CD14-positive monocyte (primary cell): ENCODE results near the gene PAGR1. TPM values are rescaled to one million over a fixed set of nuclear protein-coding genes. Genes with fewer than 3 reads are reported as not detected.

Source experiments
- DNase-seq, 3 donors: peaks; one replicate each; pipeline ENCODE4 v3.0.0-alpha.2; 2011 to 2022
- H2AFZ ChIP-seq: 2 replicates; pipeline ENCODE4 v1.6.0; 2012; ENCODE audit warnings: mild to moderate bottlenecking, low read depth, low read length, inconsistent platforms; ENCODE audit not compliant: insufficient read depth, poor library complexity, severe bottlenecking
- H3K27ac ChIP-seq, 2 donors: 1 replicate in 1 of 2; 2 replicates in 1 of 2; pipeline ENCODE4 v1.5.1; 2012 to 2013; ENCODE audit warnings: low read length in 2 of 2, control low read depth in 1 of 2, inconsistent platforms in 1 of 2, low read depth in 1 of 2, mild to moderate bottlenecking in 1 of 2
- H3K27me3 ChIP-seq, 2 donors: one replicate each; pipeline versions ENCODE4 v1.6.0 to v1.6.1; 2011 to 2013; ENCODE audit warnings: low read length in 2 of 2; ENCODE audit not compliant: control insufficient read depth in 2 of 2, insufficient read depth in 2 of 2
- H3K36me3 ChIP-seq, 2 donors: replicated peaks in 1 of 2; 1 replicate in 1 of 2; 2 replicates in 1 of 2; pipeline versions ENCODE4 v1.5.1 to v1.6.1; 2012 to 2013; ENCODE audit warnings: low read length in 2 of 2, control low read depth in 1 of 2, inconsistent platforms in 1 of 2, mild to moderate bottlenecking in 1 of 2; ENCODE audit not compliant: insufficient read depth in 2 of 2, control insufficient read depth in 1 of 2
- H3K4me1 ChIP-seq, 2 donors: 1 replicate in 1 of 2; 2 replicates in 1 of 2; pipeline versions ENCODE4 v1.5.1 to v1.6.1; 2012 to 2013; ENCODE audit warnings: low read length in 2 of 2, control low read depth in 1 of 2, inconsistent platforms in 1 of 2, mild to moderate bottlenecking in 1 of 2, moderate library complexity in 1 of 2; ENCODE audit not compliant: insufficient read depth in 2 of 2, control insufficient read depth in 1 of 2
- H3K4me2 ChIP-seq: replicated peaks from 2 replicates; pipeline ENCODE3; 2012; ENCODE audit warnings: low read length, moderate library complexity, mild to moderate bottlenecking; ENCODE audit not compliant: poor library complexity, severe bottlenecking; ENCODE audit errors: extremely low read depth
- H3K4me3 ChIP-seq, 3 experiments: fragments of 200-600 bp in 1 of 3; sonication (generic) in 1 of 3; replicated peaks in 1 of 3; 1 replicate in 2 of 3; 2 replicates in 1 of 3; pipeline ENCODE4 v1.5.1; 2011 to 2013; ENCODE audit warnings: low read length in 3 of 3, mild to moderate bottlenecking in 3 of 3, control low read depth in 2 of 3, low read depth in 2 of 3, inconsistent platforms in 1 of 3, moderate library complexity in 1 of 3
- H3K79me2 ChIP-seq: 2 replicates; pipeline ENCODE4 v1.6.0; 2012; ENCODE audit warnings: mild to moderate bottlenecking, control low read depth, inconsistent platforms, low read length, moderate library complexity; ENCODE audit not compliant: insufficient read depth
- H3K9ac ChIP-seq: 2 replicates; pipeline ENCODE4 v1.6.0; 2017; ENCODE audit warnings: low read length, mild to moderate bottlenecking; ENCODE audit not compliant: insufficient read depth, poor library complexity, severe bottlenecking
- H3K9me3 ChIP-seq, 2 donors: replicated peaks in 1 of 2; 1 replicate in 1 of 2; 2 replicates in 1 of 2; pipeline versions ENCODE4 v1.5.1 to v1.6.1; 2012 to 2013; ENCODE audit warnings: low read length in 2 of 2, control low read depth in 1 of 2; ENCODE audit not compliant: control insufficient read depth in 1 of 2, insufficient read depth in 1 of 2
- H4K20me1 ChIP-seq: 2 replicates; pipeline ENCODE4 v1.6.0; 2012; ENCODE audit warnings: mild to moderate bottlenecking, low read length, control low read depth, moderate library complexity; ENCODE audit not compliant: insufficient read depth
- H3K27ac Mint-ChIP-seq, 7 donors: one replicate each; pipeline ENCODE4 v1.8.0; 2020; ENCODE audit warnings: mild to moderate bottlenecking in 7 of 7, mixed read lengths in 7 of 7, moderate library complexity in 6 of 7, inconsistent platforms in 2 of 7
- H3K27me3 Mint-ChIP-seq, 3 donors: one replicate each; pipeline ENCODE4 v1.8.0; 2021 to 2022; ENCODE audit warnings: low read depth in 3 of 3, mild to moderate bottlenecking in 3 of 3, mixed read lengths in 3 of 3, moderate library complexity in 3 of 3, inconsistent platforms in 1 of 3
- H3K36me3 Mint-ChIP-seq, 2 donors: one replicate each; pipeline ENCODE4 v1.8.0; 2020; ENCODE audit warnings: mixed read lengths in 2 of 2, inconsistent platforms in 1 of 2, mild to moderate bottlenecking in 1 of 2
- H3K4me1 Mint-ChIP-seq: one replicate; pipeline ENCODE4 v1.8.0; 2020; ENCODE audit warnings: mild to moderate bottlenecking, mixed read lengths
- H3K4me3 Mint-ChIP-seq, 2 donors: one replicate each; pipeline ENCODE4 v1.8.0; 2020; ENCODE audit warnings: mild to moderate bottlenecking in 2 of 2, mixed read lengths in 2 of 2, moderate library complexity in 1 of 2
- H3K9me3 Mint-ChIP-seq, 7 donors: one replicate each; pipeline ENCODE4 v1.8.0; 2020 to 2022; ENCODE audit warnings: mixed read lengths in 7 of 7, mild to moderate bottlenecking in 6 of 7, moderate library complexity in 6 of 7, inconsistent platforms in 2 of 7
- CTCF ChIP-seq: fragments of 200-600 bp; IDR thresholded peaks from one replicate; pipeline ENCODE4 v1.8.0; 2022; ENCODE audit warnings: antibody characterized with exemption, mild to moderate bottlenecking
- WGBS: methylation state at CpG from one replicate; pipeline ENCODE4 v1.1.5; 2013; ENCODE audit warnings: missing lambda C conversion rate; ENCODE audit not compliant: insufficient coverage; 5-methylcytosine and 5-hydroxymethylcytosine counted together
- intact Hi-C, 2 donors: fragments of 100-400 bp; cut with micrococcal nuclease; formaldehyde crosslinking; loops; one replicate each; pipeline versions ENCODE4 v1.15.0 to v1.15.1; 2023
- polyA plus RNA-seq, 3 donors: library from polyadenylated mRNA; depleted of rRNA in 1 of 3; unstranded in 2 of 3; stranded (reverse) in 1 of 3; fragments of 300-500 nt in 2 of 3; fragments of >200 nt in 1 of 3; fragmentation: Illumina TruSeq in 2 of 3; gene quantifications; 1 replicate in 2 of 3; 2 replicates in 1 of 3; pipeline ENCODE4 v1.2.3, GENCODE V29; 2012 to 2021

PAGR1 gene
- polyA plus RNA-seq, 3 donors, result 12.6 to 43.4 (median 36.3) TPM

DNA sequence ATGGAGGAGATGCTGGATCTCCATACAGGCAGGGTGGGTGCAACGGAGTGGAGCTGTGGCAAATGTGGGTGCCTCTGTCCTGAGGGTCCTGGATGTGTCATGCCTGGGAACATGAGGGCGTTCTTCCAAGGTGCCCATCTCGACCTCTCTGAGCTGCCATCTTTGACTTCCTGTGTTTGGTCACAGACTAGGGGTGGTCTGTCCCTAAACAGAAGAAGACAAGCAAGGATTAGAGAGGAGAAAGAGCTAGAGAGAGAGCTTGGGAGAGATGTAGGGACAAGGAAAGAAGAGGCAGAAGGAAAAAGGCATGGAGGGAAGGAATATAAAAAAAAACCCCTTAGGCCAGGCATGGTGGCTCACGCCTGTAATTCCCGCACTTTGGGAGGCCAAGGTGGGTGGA lies 41.2 kb upstream of the PAGR1 start:
- no peak overlapping the region for H3K9ac ChIP-seq
- peaks cover 25 to 27% of the 10 kb centered on the region in 2 donors for H3K4me1 ChIP-seq
- H3K36me3 ChIP-seq, result no peaks in the 10 kb centered on the region
- H3K27ac ChIP-seq, result no peak overlapping the region
- DNase-seq, result no peak
- WGBS, result 100% methylated on average over 3 of the region's 5 CpGs
- no peak overlapping the region for H3K4me3 ChIP-seq
- Mint-ChIP-seq H3K9me3 (peaks cover 0 to 2% (median 0%) of the 10 kb centered on the region in 7 donors), H3K4me1 (peaks cover 31% of the 10 kb centered on the region), H3K4me3 (no peak overlapping the region), H3K27me3 (peaks cover 0 to 8% (median 4%) of the 10 kb centered on the region in 3 donors), H3K36me3 (no peaks in the 10 kb centered on the region), H3K27ac (peak overlapping the region in 3 of 7 donors; percentile 7 to 58 (median 44))
- H3K27me3 ChIP-seq, result no peaks in the 10 kb centered on the region
- H3K9me3 ChIP-seq, result no peaks in the 10 kb centered on the region
- H2AFZ ChIP-seq, result no peak overlapping the region
- intact Hi-C loops, result no loop called here
- H3K79me2 ChIP-seq, result no peaks in the 10 kb centered on the region
- H3K4me2 ChIP-seq, result no peak overlapping the region
- TF ChIP-seq CTCF, result no peak
- H4K20me1 ChIP-seq, result no peaks in the 10 kb centered on the region

DNA sequence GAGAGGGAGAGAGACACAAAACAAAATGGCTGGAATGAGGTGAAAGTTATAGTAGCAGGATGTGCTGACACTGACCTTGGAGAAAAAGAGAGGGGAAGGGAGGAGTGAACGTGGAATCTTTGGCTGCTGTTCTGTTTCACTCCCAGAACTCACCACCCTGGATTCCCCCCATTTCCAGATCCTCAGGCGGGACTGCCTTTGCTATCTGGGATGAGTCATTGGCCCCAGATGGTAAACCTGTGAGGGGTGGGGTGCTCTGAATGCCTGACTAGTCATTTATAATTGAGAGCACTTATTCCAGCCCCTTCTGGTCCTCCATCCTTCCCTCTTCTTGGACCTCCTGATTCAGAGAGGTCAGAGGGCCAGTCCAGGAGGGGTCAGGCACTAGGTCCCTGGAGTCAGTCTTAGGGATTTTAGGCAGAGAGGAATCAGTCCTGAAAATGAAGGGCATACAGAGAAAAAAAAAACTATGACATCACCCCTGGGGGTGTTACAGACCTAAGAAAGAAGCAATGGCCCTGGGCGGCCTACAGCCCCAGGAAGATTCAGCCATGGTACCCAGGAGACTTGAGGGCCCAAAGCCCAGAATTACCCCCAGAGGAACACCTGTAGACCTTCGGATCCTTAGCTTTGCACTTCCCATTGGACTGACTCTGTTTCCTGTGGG lies 40.1 kb upstream of the PAGR1 start:
- H3K9me3 ChIP-seq, result no peaks in the 10 kb centered on the region
- no peak overlapping the region for H3K27ac ChIP-seq
- no peak for DNase-seq
- H3K4me3 ChIP-seq, result no peak overlapping the region
- WGBS, result 100% methylated on average over 1 of the region's 4 CpGs
- Mint-ChIP-seq H3K4me1 (peaks cover 24% of the 10 kb centered on the region), H3K36me3 (no peaks in the 10 kb centered on the region), H3K27ac (peak overlapping the region in 1 of 7 donors; percentile 48), H3K27me3 (peaks cover 0 to 8% (median 4%) of the 10 kb centered on the region in 3 donors), H3K9me3 (peaks cover 0 to 2% (median 0%) of the 10 kb centered on the region in 7 donors), H3K4me3 (no peak overlapping the region)
- H3K27me3 ChIP-seq, result no peaks in the 10 kb centered on the region
- no peaks in the 10 kb centered on the region for H3K36me3 ChIP-seq
- H3K4me1 ChIP-seq, result peaks cover 20% of the 10 kb centered on the region in 2 donors
- H3K79me2 ChIP-seq, result no peaks in the 10 kb centered on the region
- H3K9ac ChIP-seq, result no peak overlapping the region
- no peak for TF ChIP-seq CTCF
- H4K20me1 ChIP-seq, result no peaks in the 10 kb centered on the region
- no peak overlapping the region for H3K4me2 ChIP-seq
- no peak overlapping the region for H2AFZ ChIP-seq
- intact Hi-C loops, result no loop called here
